ENCODE results near the gene CIZ1. TPM values are rescaled to one million over a fixed set of nuclear protein-coding genes. Genes with fewer than 3 reads are reported as not detected.
A peak's percentile ranks its signal among the peaks of the same experiment; 100 is the strongest.
"Not testable (repeated sequence)": the region's sequence is repeated elsewhere in the genome, so short reads cannot be mapped to it uniquely, and the experiment has no call there.

Gene CIZ1
- total RNA-seq = 75.7 TPM

GRCh38 chr9:128191406-128192046 lies at the start of gene CIZ1:
CIZ1 (minus strand) TSS chr9:128191572; CDS start chr9:128190857, 715 bp downstream.
- peak; percentile 63 to 81 (median 80) for DNase-seq (ENCODE audit: low read depth in 2 of 3, low spot score in 2 of 3)

GRCh38 chr9:128233817-128234406 lies 42.5 kb upstream of the CIZ1 start:
- DNase-seq (ENCODE audit: low read depth in 2 of 3, low spot score in 2 of 3) = no peak

GRCh38 chr9:128232528-128233428 lies 41.4 kb upstream of the CIZ1 start:
- DNase-seq (ENCODE audit: low read depth in 2 of 3, low spot score in 2 of 3) = no peak

GRCh38 chr9:128231638-128232527 lies 40.5 kb upstream of the CIZ1 start:
- no peak for DNase-seq (ENCODE audit: low read depth in 2 of 3, low spot score in 2 of 3)

GRCh38 chr9:128230897-128231296 lies 39.5 kb upstream of the CIZ1 start:
- DNase-seq (ENCODE audit: low read depth in 2 of 3, low spot score in 2 of 3) = not testable (repeated sequence)

GRCh38 chr9:128226412-128226801 lies 35.0 kb upstream of the CIZ1 start:
- DNase-seq (ENCODE audit: low read depth in 2 of 3, low spot score in 2 of 3) = peak in 2 of 3 donors; percentile 22 to 61

GRCh38 chr9:128225770-128226411 lies 34.5 kb upstream of the CIZ1 start:
- DNase-seq (ENCODE audit: low read depth in 2 of 3, low spot score in 2 of 3) = no peak

GRCh38 chr9:128224877-128225276 lies 33.5 kb upstream of the CIZ1 start:
- DNase-seq (ENCODE audit: low read depth in 2 of 3, low spot score in 2 of 3) = no peak

GRCh38 chr9:128222880-128223670 lies 31.7 kb upstream of the CIZ1 start:
- DNase-seq (ENCODE audit: low read depth in 2 of 3, low spot score in 2 of 3) = no peak

GRCh38 chr9:128222026-128222425 lies 30.7 kb upstream of the CIZ1 start:
- DNase-seq (ENCODE audit: low read depth in 2 of 3, low spot score in 2 of 3) = no peak

GRCh38 chr9:128219831-128220230 lies 28.5 kb upstream of the CIZ1 start:
- no peak for DNase-seq (ENCODE audit: low read depth in 2 of 3, low spot score in 2 of 3)

GRCh38 chr9:128218518-128219389 lies 27.4 kb upstream of the CIZ1 start:
- DNase-seq (ENCODE audit: low read depth in 2 of 3, low spot score in 2 of 3) = peak; percentile 65 to 95 (median 95)

GRCh38 chr9:128218172-128218517 lies 26.8 kb upstream of the CIZ1 start:
- DNase-seq (ENCODE audit: low read depth in 2 of 3, low spot score in 2 of 3) = no peak

GRCh38 chr9:128216781-128217553 lies 25.6 kb upstream of the CIZ1 start:
- no peak for DNase-seq (ENCODE audit: low read depth in 2 of 3, low spot score in 2 of 3)

GRCh38 chr9:128215491-128216409 lies 24.4 kb upstream of the CIZ1 start:
- no peak for DNase-seq (ENCODE audit: low read depth in 2 of 3, low spot score in 2 of 3)
